Glutamatergic neuron (in vitro differentiated cells): ENCODE data around the gene MED10. TPM values are rescaled to one million over a fixed set of nuclear protein-coding genes. Genes with fewer than 3 reads are reported as not detected.

ENCODE experiments used
- DNase-seq: peaks from one replicate; pipeline ENCODE4 v3.0.0; 2022
- H3K27ac Mint-ChIP-seq: one replicate; pipeline ENCODE4 v1.8.0; 2020; ENCODE audit warnings: mild to moderate bottlenecking, mixed read lengths, inconsistent platforms; ENCODE audit not compliant: unreplicated experiment
- H3K27me3 Mint-ChIP-seq: one replicate; pipeline ENCODE4 v1.8.0; 2020; ENCODE audit warnings: mild to moderate bottlenecking, moderate library complexity, mixed read lengths, inconsistent platforms; ENCODE audit not compliant: unreplicated experiment
- H3K36me3 Mint-ChIP-seq: one replicate; pipeline ENCODE4 v1.8.0; 2020; ENCODE audit warnings: mild to moderate bottlenecking, mixed read lengths, inconsistent platforms; ENCODE audit not compliant: unreplicated experiment
- H3K4me1 Mint-ChIP-seq: one replicate; pipeline ENCODE4 v1.8.0; 2020; ENCODE audit warnings: mild to moderate bottlenecking, low read depth, mixed read lengths, inconsistent platforms; ENCODE audit not compliant: unreplicated experiment
- H3K4me3 Mint-ChIP-seq: one replicate; pipeline ENCODE4 v1.8.0; 2020; ENCODE audit warnings: mild to moderate bottlenecking, mixed read lengths, inconsistent platforms; ENCODE audit not compliant: unreplicated experiment
- H3K9me3 Mint-ChIP-seq: one replicate; pipeline ENCODE4 v1.8.0; 2020; ENCODE audit warnings: mild to moderate bottlenecking, moderate library complexity, mixed read lengths, inconsistent platforms; ENCODE audit not compliant: unreplicated experiment
- CTCF ChIP-seq: fragments of 200-600 bp; sonication (generic); IDR thresholded peaks from one replicate; pipeline ENCODE4 v1.5.0; 2021; ENCODE audit not compliant: partially characterized antibody, unreplicated experiment
- total RNA-seq: library from RNA; stranded (reverse); fragmentation: NEBNext Ultra II Directional; extraction: Animal tissue kit (Norgen Biotek cat#: 25700); gene quantifications from one replicate; pipeline ENCODE4 v1.2.1, GENCODE V29; 2021; ENCODE audit not compliant: unreplicated experiment

Gene MED10
- total RNA-seq, 1 donor from 2014 or later = 28.4 TPM

DNA sequence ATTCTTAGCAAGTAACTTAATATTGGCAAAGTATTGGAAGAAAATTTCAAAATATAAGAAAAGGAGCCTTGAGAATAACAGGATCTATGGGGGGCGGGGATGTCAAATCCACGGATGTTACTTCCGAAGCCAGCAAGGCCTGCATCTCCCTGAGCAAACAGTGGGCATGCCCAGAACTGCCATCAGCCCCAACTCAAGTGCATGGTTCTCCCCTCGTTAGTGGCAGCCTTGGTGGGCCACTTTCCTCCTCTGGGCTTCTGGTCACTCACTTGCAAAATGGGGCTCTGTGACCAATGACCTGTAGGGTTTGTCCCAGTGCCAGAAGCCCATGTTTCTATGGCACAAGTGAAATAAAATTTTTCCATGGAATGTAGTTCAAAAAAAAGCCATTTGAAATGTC lies 27.2 kb upstream of the MED10 start:
- Mint-ChIP-seq H3K27ac (no peak overlapping the region), H3K4me3 (no peak overlapping the region), H3K9me3 (no peaks in the 10 kb centered on the region), H3K4me1 (no peaks in the 10 kb centered on the region), H3K36me3 (no peaks in the 10 kb centered on the region), H3K27me3 (peaks cover 4% of the 10 kb centered on the region)
- no peak for DNase-seq
- no peak for TF ChIP-seq CTCF

GRCh38 chr5:6404129-6404528 lies 25.8 kb upstream of the MED10 start:
- Mint-ChIP-seq H3K4me1 (no peaks in the 10 kb centered on the region), H3K27me3 (peaks cover 7% of the 10 kb centered on the region), H3K9me3 (no peaks in the 10 kb centered on the region), H3K27ac (no peak overlapping the region), H3K36me3 (no peaks in the 10 kb centered on the region), H3K4me3 (no peak overlapping the region)
- no peak for DNase-seq
- no peak for TF ChIP-seq CTCF

DNA sequence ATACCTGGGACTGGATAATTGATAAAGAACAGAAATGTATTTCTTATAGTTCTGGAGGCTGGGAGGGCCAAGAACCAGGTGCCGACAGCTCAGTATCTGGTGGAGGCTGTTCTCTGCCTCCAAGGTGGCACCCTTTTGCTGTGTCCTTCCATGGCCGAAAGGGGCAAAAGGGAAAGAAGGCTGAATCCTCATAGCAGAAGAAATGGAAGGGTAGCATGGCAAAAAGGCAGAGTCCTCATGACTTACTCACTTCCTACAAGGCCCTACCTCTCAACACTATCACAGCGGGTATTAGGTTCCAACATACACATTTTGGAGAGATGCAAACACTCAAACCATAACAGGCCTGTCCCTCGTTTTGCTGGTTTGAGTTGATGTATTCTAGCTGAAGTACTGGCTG lies 25.1 kb upstream of the MED10 start:
- H3K4me3 Mint-ChIP-seq = no peak overlapping the region
- DNase-seq = no peak
- H3K4me1 Mint-ChIP-seq = no peaks in the 10 kb centered on the region
- peaks cover 4% of the 10 kb centered on the region for H3K27me3 Mint-ChIP-seq
- no peak overlapping the region for H3K27ac Mint-ChIP-seq
- TF ChIP-seq CTCF = no peak
- H3K9me3 Mint-ChIP-seq = no peaks in the 10 kb centered on the region
- H3K36me3 Mint-ChIP-seq = no peaks in the 10 kb centered on the region

DNA sequence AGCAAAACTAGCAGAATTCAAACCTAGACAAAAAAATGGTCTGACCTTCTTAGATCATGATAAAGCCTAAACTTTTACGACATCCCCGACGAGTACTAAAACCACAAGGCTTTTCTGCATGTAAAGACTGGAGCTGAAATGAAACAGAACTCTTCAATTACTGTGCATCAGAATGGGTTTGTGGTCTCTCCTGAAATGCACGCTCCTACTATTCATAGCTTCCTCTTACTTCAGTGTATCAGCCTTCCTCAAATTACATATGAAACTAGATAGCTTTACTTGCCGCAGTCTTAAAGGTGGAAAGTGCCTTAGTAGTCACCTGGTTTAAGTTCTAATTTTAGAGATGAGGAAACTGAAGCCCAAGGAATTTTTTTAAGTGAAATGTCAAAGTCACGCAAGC lies 24.6 kb upstream of the MED10 start:
- DNase-seq = no peak
- peaks cover 3% of the 10 kb centered on the region for H3K27me3 Mint-ChIP-seq
- no peaks in the 10 kb centered on the region for H3K4me1 Mint-ChIP-seq
- H3K36me3 Mint-ChIP-seq = no peaks in the 10 kb centered on the region
- no peak for TF ChIP-seq CTCF
- H3K9me3 Mint-ChIP-seq = no peaks in the 10 kb centered on the region
- no peak overlapping the region for H3K27ac Mint-ChIP-seq
- H3K4me3 Mint-ChIP-seq = no peak overlapping the region

- no peak for TF ChIP-seq CTCF
- DNase-seq = no peak
- H3K36me3 Mint-ChIP-seq = peaks cover 1% of the 10 kb centered on the region
These were observed 23.1 kb upstream of the MED10 start for GRCh38 chr5:6401410-6401809.

More at GRCh38 chr5:6401410-6401809, 23.1 kb upstream of the MED10 start:
- Mint-ChIP-seq H3K4me3 (no peak overlapping the region), H3K27ac (no peak overlapping the region), H3K9me3 (peaks cover 2% of the 10 kb centered on the region), H3K27me3 (peaks cover 3% of the 10 kb centered on the region), H3K4me1 (no peaks in the 10 kb centered on the region)
